Adipocyte (in vitro differentiated cells): ENCODE data around the gene SPTBN5.

Experiments used
- DNase-seq: peaks from one replicate; pipeline ENCODE4 v3.0.0-alpha.2; 2015; ENCODE audit warnings: low read depth
- H3K27me3 ChIP-seq: replicated peaks from 2 replicates; pipeline ENCODE4 v1.7.0; 2013; ENCODE audit warnings: mild to moderate bottlenecking, low read length, moderate library complexity; ENCODE audit not compliant: control insufficient read depth, insufficient read depth
- H3K36me3 ChIP-seq: 2 replicates; pipeline ENCODE4 v1.7.0; 2013; ENCODE audit warnings: low read length, mild to moderate bottlenecking, moderate library complexity; ENCODE audit not compliant: control insufficient read depth, insufficient read depth, severe bottlenecking
- H3K4me1 ChIP-seq: 2 replicates; pipeline ENCODE4 v1.7.0; 2013; ENCODE audit warnings: mild to moderate bottlenecking, low read length, moderate library complexity; ENCODE audit not compliant: control insufficient read depth, insufficient read depth
- H3K4me3 ChIP-seq: 2 replicates; pipeline ENCODE4 v1.7.0; 2013; ENCODE audit warnings: mild to moderate bottlenecking, low read length, moderate library complexity
- H3K9ac ChIP-seq: 2 replicates; pipeline ENCODE4 v1.7.0; 2013; ENCODE audit warnings: mild to moderate bottlenecking, low read length, moderate library complexity
- H3K9me3 ChIP-seq: 2 replicates; pipeline ENCODE4 v1.7.0; 2013; ENCODE audit warnings: mild to moderate bottlenecking, low read length, moderate library complexity; ENCODE audit not compliant: control insufficient read depth

SPTBN5 gene

DNA sequence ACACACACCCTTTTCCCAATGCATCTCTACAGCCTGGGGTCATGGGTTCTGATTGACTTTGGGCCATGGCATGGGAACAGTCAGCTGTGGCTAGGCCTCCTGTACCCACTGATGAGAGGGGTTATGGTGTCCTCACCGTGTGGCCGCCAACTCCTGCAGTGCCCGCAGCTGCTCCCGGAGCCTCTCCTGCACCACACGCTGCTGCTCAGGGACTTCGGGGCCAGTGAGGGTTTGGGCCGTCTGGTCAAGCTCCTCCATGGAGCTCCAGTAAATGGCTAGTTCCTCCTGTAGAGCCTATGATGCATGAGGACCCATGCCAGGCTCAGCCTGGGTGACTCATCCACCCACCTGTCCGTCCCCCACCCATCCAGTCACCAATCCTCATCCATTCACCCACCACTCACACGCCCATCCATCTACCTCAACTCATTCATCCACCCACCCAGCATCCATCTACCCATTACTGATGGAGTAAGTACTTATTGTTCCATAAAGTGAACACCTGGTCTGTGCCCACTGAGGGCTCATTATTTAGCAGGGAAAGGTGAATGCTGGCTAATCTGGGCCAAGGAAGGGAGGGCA, 21.6 kb downstream of the SPTBN5 start:
- Histone ChIP-seq H3K9ac (no peak overlapping the region), H3K27me3 (peaks cover 25% of the 10 kb centered on the region), H3K4me1 (peaks cover 24% of the 10 kb centered on the region), H3K4me3 (no peak overlapping the region), H3K36me3 (no peaks in the 10 kb centered on the region), H3K9me3 (no peaks in the 10 kb centered on the region)
- no peak for DNase-seq

DNA sequence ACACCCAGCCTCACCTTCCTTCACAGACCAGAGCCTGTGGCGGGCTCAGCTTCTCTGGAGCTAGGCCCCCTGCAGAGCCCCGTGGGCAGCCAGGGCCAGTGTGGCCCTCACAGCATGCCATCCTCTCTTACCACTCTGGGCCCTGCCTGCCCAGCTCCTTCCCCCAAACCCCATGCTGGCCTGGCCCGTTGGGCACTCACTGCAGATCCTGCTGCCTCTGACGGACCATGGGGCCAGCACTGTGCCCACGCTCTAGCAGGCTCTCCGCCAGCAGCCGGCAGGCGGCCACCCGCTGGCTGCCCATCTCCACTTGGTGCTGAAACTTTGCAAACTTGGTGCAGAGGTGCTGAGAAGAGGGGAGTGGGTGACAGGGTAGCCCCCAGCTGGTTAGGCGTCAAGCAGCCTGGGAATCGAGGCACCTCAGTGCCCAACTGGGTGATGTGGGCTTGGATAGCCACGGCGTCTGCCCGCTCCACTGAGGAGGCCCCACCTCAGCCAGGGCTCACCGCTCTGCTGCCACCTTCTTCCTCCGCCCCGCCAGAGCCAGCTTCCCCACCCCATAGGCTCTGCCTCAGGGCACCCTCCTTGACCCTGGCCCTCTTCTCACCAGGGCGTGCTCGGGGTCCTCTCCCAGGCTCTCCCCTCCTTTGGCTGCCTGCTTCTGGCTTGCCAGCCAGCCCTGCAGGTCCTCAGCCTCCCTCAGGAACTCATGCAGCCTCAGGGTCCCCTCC, 22.5 kb downstream of the SPTBN5 start:
- H3K4me3 ChIP-seq: no peak overlapping the region
- no peaks in the 10 kb centered on the region for H3K36me3 ChIP-seq
- no peaks in the 10 kb centered on the region for H3K9me3 ChIP-seq
- no peak for DNase-seq
- H3K4me1 ChIP-seq: peaks cover 24% of the 10 kb centered on the region
- no peak overlapping the region for H3K9ac ChIP-seq
- H3K27me3 ChIP-seq: peaks cover 25% of the 10 kb centered on the region

DNA sequence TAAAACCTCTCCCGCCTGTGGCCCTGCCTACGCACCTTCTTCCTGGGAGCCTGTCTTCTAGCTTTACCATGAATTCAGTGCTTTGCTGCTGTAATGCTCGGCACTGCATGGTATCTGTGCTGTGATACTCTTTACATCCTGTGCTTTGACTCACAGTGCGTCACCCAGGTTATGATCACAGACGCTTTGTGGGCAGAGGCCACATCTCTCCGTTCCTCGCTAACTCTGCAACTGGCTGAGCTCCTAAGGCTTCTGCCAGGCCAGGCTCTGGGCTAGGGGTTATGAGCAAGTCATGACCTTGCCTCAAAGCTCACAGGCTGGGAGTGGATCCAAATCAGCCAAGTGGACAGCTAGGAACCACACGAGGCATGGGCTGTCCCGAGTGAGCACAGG, 23.2 kb downstream of the SPTBN5 start:
- H3K27me3 ChIP-seq: peaks cover 25% of the 10 kb centered on the region
- H3K4me3 ChIP-seq: no peak overlapping the region
- H3K36me3 ChIP-seq: no peaks in the 10 kb centered on the region
- peaks cover 24% of the 10 kb centered on the region for H3K4me1 ChIP-seq
- no peak overlapping the region for H3K9ac ChIP-seq
- DNase-seq: peak; percentile 16
- H3K9me3 ChIP-seq: no peaks in the 10 kb centered on the region

DNA sequence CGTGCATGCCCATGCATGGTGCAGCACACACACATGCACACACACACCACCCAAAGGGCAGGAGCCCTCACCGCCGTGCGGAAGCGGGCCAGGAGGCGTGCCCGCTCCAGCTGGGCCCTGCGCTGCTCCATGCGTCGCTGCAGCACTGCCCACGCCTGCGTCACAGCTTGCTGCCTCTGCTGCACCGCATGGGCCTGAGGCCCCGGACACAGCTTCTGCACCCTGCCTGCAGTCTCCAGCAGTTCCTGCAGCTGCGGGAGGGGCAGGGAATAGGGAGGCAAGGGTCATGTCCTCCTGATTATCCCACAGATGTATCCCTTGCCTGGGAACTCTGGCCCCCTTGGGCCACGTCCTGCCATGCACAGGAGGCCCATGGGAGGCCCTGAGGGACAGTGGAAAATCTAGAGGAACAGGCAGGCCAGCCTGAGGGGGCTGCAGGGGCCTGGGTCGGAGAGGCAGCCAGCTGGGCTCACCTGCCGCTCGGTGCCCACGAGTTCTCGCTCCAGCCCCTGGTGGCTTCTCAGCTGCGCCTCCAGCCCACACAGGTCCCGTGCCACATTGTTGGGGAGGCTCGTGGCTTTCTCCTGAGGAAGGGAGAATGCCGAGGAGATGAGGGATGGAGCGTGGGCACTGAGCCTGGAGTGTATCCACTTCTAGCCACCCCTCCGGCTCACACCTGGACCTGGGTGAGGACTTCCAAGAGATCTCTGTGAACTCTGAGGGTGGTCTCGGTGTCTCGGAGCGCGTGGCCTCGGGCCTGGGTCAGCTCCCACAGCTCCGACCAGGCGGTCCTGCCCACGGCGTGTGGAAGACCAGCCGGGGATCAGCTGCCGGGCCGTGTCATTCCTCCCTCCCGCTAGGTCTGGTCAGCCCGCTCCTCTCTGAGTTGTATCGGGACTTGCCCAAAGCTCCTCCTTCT, 23.8 kb downstream of the SPTBN5 start:
- Histone ChIP-seq H3K4me3 (no peak overlapping the region), H3K27me3 (peaks cover 25% of the 10 kb centered on the region), H3K4me1 (peaks cover 24% of the 10 kb centered on the region), H3K9me3 (no peaks in the 10 kb centered on the region), H3K36me3 (no peaks in the 10 kb centered on the region), H3K9ac (no peak overlapping the region)
- no peak for DNase-seq

DNA sequence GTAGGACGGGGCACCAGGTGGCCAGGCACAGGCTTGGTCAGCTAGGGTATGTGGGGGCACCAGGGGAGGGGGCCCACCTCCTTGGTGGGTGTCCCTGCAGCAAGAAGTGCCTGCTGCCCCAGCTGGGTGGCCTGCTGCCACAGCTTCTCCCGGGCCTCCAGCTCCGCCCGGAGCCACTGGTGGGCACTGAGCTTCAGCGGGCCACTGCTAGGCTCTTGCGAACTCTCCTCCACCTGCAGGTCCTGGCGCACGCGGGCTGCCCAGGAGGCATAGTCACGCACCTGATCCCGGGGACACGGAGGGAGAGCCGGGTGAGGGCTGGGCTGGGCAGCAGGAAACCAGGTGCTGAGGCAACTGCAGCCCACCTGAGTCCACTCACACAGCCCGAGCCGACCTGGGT, 25.5 kb downstream of the SPTBN5 start:
- H3K36me3 ChIP-seq: no peaks in the 10 kb centered on the region
- peaks cover 17% of the 10 kb centered on the region for H3K27me3 ChIP-seq
- H3K4me1 ChIP-seq: peaks cover 24% of the 10 kb centered on the region
- H3K9me3 ChIP-seq: no peaks in the 10 kb centered on the region
- no peak for DNase-seq
- no peak overlapping the region for H3K4me3 ChIP-seq
- H3K9ac ChIP-seq: no peak overlapping the region

DNA sequence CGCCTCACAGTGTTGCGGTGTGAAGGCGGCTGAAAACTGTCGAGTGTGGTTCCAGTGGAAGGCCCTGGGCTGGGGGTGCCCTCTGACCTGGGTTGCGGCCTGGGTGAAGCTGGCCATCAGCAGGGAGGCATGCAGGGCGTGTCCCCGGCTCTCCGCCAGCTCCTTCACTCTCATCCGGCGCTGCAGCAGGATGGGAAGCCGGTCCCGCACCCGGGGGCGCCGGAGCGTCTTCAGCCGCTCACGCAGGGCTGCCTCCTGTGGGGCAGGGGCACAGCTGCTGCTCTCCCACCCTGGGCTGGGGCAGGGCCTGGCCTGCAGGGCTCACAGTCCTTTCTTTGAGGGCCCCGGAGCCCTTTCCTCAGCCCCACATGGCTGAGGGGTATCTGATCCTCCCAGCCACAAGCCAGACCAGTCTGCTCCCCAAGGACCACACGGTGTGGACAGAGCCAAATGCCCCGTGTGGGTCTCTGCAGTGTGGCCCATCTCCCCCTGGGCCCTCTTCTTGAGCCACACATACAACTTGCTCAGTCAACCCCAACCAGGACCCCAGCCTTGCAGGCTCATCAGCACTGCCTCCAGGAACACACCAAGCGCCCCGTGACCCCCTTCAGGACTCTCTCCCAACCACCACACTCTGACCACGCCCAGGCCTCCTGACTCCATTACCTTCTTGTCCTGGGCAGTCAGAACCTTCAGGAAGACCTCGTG, 26.8 kb downstream of the SPTBN5 start:
- DNase-seq: no peak
- Histone ChIP-seq H3K36me3 (no peaks in the 10 kb centered on the region), H3K4me1 (peaks cover 24% of the 10 kb centered on the region)

DNA sequence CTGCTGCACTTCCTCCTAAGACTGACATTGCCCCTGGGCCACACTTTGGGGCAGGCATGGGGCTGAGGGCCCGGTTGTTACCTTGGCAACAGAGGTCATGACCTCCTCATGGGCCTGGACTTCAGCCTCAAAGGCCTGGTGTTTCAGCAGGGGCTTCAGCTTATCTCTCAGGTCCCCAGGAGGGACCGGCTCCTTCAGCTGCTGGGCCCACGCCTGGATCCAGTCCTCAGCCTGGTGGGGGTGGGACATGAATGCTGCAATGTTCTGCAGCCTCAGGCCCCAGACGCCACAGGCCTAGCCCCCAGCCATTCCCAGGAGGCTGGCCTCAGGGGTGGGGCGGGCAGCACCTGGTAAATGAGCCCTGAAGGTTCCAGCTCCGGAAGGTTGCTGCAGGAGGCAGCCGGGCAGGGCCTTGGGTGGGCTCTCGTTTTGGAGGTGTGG, 27.6 kb downstream of the SPTBN5 start:
- Histone ChIP-seq H3K9me3 (no peaks in the 10 kb centered on the region), H3K9ac (no peak overlapping the region), H3K36me3 (no peaks in the 10 kb centered on the region), H3K27me3 (peaks cover 17% of the 10 kb centered on the region), H3K4me1 (peaks cover 24% of the 10 kb centered on the region), H3K4me3 (no peak overlapping the region)
- no peak for DNase-seq

More for the DNA sequence above, 26.8 kb downstream of the SPTBN5 start:
- peaks cover 18% of the 10 kb centered on the region for H3K27me3 ChIP-seq
- H3K4me3 ChIP-seq: no peak overlapping the region
- H3K9me3 ChIP-seq: no peaks in the 10 kb centered on the region
- no peak overlapping the region for H3K9ac ChIP-seq

DNA sequence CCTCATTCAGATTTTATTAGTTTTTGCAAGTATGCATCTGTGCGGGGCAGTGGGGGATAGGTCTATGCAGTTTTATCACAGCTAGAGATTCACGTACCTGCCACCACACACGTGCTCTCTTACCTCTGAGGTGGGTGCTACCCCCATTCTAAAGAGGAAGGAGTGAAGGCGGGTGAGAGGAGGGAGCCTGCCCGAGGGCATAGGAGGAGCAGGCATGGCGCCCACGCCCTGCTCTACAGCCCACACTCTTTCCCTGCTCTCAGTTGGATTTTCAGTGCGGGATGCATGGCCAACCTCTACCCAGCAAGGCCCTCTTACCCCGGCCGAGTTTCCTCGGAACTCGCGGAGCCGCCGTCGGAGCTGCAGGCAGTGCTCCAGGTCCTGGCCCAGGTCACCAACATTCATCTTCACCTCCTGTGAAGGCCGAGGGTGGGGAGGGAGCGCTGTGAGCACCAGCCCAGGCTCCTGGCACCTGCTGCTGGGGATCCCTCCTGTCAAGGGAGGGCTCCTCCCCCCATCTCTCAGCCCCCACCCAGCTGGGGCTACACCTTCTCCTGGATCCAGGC, 28.3 kb downstream of the SPTBN5 start:
- H3K9ac ChIP-seq: no peak overlapping the region

DNA sequence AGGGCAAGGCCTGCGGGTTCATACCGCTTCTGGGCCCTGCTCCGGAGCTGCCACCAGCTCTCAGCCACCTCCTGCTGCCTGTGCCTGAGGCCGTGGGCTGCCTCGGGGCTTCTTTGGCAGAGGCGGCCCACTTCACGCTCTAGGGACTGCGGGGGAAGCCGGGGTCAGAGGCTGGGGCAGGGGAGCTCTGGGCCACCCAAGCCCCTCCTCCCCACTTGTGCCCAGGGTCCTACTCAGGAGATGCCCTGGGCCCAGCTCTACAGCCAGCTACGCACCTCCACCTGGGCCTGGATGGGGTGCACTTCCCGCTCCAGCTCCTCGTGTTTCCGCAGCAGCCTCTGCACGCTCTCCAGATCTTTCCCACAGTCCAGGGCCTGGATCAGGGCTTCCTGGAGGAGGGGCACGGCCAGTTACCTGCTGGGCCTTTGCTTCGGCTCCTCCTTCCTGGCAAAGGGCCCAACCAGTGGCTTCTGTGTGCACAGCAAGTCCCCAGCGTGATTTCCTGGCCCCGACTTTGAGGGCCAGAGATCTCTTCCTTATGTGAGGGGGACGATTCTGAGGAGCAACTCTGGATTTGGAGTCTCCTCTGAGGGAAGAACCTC, 31.2 kb downstream of the SPTBN5 start:
- DNase-seq: no peak
- Histone ChIP-seq H3K4me3 (no peak overlapping the region), H3K4me1 (no peaks in the 10 kb centered on the region), H3K9ac (no peak overlapping the region), H3K36me3 (no peaks in the 10 kb centered on the region), H3K27me3 (peaks cover 22% of the 10 kb centered on the region), H3K9me3 (no peaks in the 10 kb centered on the region)

More for the DNA sequence above, 28.3 kb downstream of the SPTBN5 start:
- Histone ChIP-seq H3K4me1 (peaks cover 17% of the 10 kb centered on the region), H3K36me3 (no peaks in the 10 kb centered on the region), H3K4me3 (no peak overlapping the region), H3K9me3 (no peaks in the 10 kb centered on the region), H3K27me3 (peaks cover 17% of the 10 kb centered on the region)
- no peak for DNase-seq

DNA sequence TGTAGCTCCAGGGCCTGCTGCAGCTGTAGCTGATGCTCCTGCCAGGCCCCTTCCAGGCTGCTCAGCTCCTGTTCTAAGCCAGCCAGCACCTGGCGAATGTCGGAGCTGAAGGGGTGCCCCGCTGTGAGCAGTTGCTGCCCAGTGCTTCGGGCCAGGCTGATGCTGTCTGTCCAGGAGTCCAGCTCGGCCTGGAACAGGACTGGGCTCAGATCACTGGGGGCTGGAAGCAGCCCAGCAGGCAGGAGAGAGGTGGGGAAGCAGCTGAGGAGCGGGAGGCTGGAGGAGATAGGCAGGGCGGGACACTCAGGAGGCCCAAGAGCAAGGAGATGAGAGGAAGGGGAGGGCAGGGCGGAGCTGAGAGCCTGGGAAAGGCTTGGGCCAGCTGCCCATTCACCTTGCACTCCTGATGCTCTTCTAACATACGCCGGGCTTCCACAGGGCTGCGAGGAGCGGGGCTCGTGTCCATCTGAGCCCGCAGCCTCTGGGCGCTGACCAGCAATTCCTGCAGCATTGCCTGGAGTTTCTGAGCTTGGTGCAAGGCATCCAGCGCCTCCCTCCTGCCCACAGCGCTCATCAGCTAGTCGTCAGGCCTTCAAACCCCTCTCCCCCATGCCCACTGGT, 32.0 kb downstream of the SPTBN5 start:
- H3K9me3 ChIP-seq: no peaks in the 10 kb centered on the region
- DNase-seq: no peak
- H3K4me1 ChIP-seq: no peaks in the 10 kb centered on the region
- no peak overlapping the region for H3K9ac ChIP-seq
- no peak overlapping the region for H3K4me3 ChIP-seq
- peaks cover 22% of the 10 kb centered on the region for H3K27me3 ChIP-seq
- no peaks in the 10 kb centered on the region for H3K36me3 ChIP-seq
